HAP-1 (cell line): Measurements from ENCODE around the gene TAMALIN.

ENCODE experiments used
- DNase-seq, 2 experiments: peaks; one replicate each; pipeline ENCODE4 v3.0.0-alpha.2; 2016 to 2020; ENCODE audit warnings: low spot score in 2 of 2
- H3K27me3 ChIP-seq: fragments of 250-450 bp; sonication (Bioruptor Pico); 2 replicates; pipeline ENCODE4 v1.5.1; 2020; ENCODE audit warnings: low read depth, mild to moderate bottlenecking, moderate library complexity
- H3K36me3 ChIP-seq: fragments of 250-450 bp; sonication (Bioruptor Pico); replicated peaks from 2 replicates; pipeline ENCODE4 v1.5.1; 2020; ENCODE audit warnings: mild to moderate bottlenecking
- H3K4me1 ChIP-seq: fragments of 250-450 bp; sonication (Bioruptor Pico); 2 replicates; pipeline ENCODE4 v1.5.1; 2020; ENCODE audit warnings: mild to moderate bottlenecking
- H3K4me3 ChIP-seq: fragments of 250-450 bp; sonication (Bioruptor Pico); 2 replicates; pipeline ENCODE4 v1.5.1; 2020; ENCODE audit warnings: mild to moderate bottlenecking, moderate library complexity
- H3K9me3 ChIP-seq: fragments of 250-450 bp; sonication (Bioruptor Pico); 2 replicates; pipeline ENCODE4 v1.5.1; 2020; ENCODE audit warnings: mild to moderate bottlenecking, moderate library complexity
- in situ Hi-C: fragments of 300-500 bp; cut with MboI; formaldehyde crosslinking; loops from 3 replicates; pipeline ENCODE4 v1.14.3; 2020; ENCODE audit warnings: low sequenced_read_pairs, inconsistent platforms, mixed read lengths

Gene TAMALIN

DNA sequence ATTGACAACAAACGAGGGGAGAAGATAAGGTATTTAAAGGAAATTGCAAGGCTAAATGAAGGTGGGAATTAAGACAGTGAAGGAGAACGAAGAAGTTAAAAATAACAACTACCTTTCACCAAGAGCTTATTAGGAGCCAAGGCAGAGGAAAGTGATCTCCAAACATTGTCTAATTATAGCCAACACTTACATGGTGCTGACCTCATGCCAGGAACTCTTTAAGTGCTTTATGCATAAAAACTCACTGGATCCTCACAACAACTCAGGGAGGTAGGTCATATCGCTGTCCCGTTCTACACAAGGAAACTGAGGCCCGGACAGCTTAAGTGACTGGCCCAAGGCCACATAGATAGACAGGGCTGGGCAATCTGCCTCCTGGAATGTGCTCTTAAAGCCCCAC, 19.5 kb downstream of the TAMALIN start:
- no peaks in the 10 kb centered on the region for H3K9me3 ChIP-seq
- no peaks in the 10 kb centered on the region for H3K36me3 ChIP-seq
- in situ Hi-C loops: loop anchor here (5.0 kb wide), 2 partner anchors 56 to 96 kb away; no protein-coding TSS in a partner anchor
- H3K4me1 ChIP-seq: peaks cover 24% of the 10 kb centered on the region
- H3K27me3 ChIP-seq: no peaks in the 10 kb centered on the region
- no peak overlapping the region for H3K4me3 ChIP-seq
- DNase-seq: no peak

DNA sequence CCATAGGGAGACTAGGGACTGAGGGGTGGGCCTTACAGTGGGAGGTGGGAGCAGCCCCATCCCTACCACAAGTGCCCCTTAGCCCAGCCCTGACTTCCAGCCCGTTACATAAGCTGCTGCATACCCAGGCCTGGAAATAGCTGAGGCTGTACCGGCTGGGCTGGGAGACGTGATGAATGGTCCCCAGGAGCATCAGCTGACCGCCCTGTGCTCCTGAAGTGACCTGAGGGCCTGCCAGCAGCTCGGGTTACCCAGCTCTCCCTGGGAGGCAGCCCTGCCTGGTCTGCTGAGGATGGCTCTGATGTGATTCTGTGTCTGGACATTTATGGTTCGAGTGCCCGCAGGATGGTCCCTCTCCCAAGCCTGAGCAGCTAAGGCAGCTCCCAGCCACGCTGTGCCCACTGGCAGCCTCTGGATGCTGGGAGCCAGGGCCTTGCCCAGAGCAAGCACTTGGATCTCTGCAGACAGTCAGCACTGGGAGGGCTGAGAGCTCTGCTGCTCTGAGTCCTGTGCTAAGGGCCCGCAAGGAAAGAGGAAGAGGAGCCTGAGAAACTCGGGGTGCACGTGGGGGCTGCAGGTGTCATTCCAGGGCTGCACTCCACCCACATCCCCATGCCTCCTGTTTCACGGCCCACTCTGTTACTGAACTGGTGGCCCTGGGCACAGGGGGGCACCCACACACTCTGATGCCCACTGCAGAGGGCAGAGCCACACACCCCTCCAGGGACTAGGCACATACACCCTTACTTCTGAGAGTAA, 20.5 kb downstream of the TAMALIN start:
- Histone ChIP-seq H3K36me3 (no peaks in the 10 kb centered on the region), H3K9me3 (no peaks in the 10 kb centered on the region), H3K4me1 (peaks cover 24% of the 10 kb centered on the region), H3K27me3 (no peaks in the 10 kb centered on the region), H3K4me3 (no peak overlapping the region)
- DNase-seq: no peak
- in situ Hi-C loops: loop anchor here (5.0 kb wide), 2 partner anchors 55 to 95 kb away; no protein-coding TSS in a partner anchor

DNA sequence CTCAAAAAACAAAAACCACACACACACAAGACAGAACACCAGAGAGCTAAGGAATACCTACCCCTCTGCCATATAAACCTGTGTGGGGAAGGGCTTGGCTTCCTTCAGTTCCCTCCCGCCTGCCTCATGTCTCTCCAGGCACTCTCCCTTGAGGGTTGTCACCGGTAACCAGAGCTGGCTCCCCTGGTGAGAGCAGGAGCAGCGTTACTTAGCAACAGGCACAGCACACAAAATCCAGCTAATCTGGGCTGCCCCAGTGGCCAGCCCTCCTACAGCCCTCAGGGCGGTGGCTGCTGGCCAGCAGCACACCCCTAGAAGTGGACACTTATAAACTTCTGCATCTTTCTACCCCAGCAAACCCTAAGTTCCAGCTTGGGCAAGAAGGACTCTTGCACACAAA, 22.9 kb downstream of the TAMALIN start:
- Histone ChIP-seq H3K27me3 (no peaks in the 10 kb centered on the region), H3K36me3 (no peaks in the 10 kb centered on the region), H3K4me1 (peaks cover 25% of the 10 kb centered on the region), H3K4me3 (no peak overlapping the region), H3K9me3 (no peaks in the 10 kb centered on the region)
- DNase-seq: peak; percentile 60 to 78
- in situ Hi-C loops: loop anchor here (5.0 kb wide), 2 partner anchors 53 to 93 kb away; no protein-coding TSS in a partner anchor

DNA sequence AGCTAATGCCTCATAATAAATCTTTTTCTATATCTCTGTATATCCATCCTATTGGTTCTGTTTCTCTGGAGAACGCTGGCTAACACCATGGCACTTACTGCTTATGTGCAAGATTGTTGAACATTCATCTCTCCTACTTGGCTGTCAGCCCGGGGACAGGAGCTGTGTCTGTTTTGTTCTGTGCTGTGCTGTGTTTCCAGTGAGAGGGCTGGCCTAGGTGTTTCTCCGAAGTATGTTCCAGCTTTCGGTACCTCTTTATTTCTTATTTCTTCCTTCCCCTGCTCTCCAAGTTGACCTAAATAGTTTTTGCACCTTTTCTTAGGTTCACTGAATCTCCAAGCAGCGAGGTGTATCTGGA, 25.7 kb downstream of the TAMALIN start:
- peak overlapping the region; percentile 20 for H3K4me3 ChIP-seq
- H3K9me3 ChIP-seq: no peaks in the 10 kb centered on the region
- no peaks in the 10 kb centered on the region for H3K36me3 ChIP-seq
- peaks cover 16% of the 10 kb centered on the region for H3K4me1 ChIP-seq
- in situ Hi-C loops: no loop called here
- no peaks in the 10 kb centered on the region for H3K27me3 ChIP-seq
- no peak for DNase-seq

DNA sequence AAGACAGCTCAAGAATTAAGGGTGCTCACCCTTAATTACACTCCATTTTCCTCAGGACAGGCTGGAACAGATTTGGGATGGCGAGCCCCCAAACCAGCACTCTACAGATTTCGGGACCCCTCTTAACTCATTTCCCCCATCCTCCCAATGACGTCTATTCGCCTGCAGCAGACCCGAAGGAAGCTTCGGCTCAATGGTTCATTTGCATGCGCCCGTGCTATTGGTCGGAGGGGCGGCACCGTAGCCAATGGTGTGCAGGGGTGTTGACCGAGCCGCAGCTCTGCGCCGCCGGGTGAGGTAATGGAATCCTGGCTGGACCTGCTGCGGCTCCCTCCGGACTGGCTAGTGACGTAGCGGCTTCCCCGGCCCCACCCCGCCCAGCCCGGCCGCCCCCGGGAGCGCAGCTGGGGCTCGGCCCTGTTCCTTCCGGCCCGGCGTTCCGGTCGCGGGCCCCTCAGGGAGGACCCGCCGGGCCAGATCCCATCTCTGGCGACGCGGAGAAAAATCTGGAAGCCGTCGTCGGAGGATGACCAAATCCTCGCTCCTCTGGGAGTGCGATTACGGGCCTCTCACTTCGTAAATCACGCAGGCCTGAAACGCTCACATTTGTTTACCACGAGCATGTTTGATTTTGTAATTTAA, 26.2 kb downstream of the TAMALIN start:
- Histone ChIP-seq H3K27me3 (no peaks in the 10 kb centered on the region), H3K9me3 (no peaks in the 10 kb centered on the region), H3K4me1 (peaks cover 16% of the 10 kb centered on the region), H3K36me3 (no peaks in the 10 kb centered on the region), H3K4me3 (peak overlapping the region; percentile 28)
- DNase-seq: peak; percentile 94 to 97
- in situ Hi-C loops: no loop called here

DNA sequence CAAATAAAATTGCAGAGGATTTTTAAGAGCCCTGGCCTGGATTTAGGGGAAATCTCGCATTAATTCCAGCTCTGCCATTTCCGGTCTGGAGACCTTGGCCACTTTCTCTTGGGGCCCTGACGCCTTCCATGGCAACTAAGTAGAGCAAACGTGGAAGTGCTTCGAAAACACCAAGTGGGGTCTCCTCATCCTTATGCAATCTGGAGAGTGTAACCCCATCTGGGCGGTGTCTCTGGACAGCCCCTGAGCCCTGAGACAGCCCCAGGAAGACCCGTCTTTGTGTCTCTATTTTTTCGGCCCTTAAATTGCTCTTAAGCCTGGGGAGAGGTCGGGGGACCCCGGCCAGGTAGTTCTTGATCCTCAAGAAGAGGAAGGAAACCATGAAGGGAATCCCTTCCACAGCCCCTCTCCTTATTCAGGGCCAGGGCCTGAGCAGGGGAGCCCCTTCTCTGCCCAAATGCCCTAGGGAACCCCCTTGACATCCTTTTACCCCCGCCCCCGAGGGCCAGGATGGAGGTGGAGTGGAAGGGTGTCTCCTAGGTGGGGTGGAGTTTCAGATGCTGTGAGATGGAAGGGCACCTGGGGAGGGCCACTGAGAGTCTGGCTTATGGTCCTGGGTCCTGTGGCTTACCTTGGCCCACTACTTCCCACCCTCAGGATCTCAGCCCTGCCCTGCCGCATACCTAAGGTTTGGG, 26.8 kb downstream of the TAMALIN start:
- Histone ChIP-seq H3K36me3 (no peaks in the 10 kb centered on the region), H3K4me1 (peaks cover 16% of the 10 kb centered on the region), H3K4me3 (peak overlapping the region; percentile 28), H3K27me3 (no peaks in the 10 kb centered on the region), H3K9me3 (no peaks in the 10 kb centered on the region)
- DNase-seq: no peak
- in situ Hi-C loops: no loop called here

DNA sequence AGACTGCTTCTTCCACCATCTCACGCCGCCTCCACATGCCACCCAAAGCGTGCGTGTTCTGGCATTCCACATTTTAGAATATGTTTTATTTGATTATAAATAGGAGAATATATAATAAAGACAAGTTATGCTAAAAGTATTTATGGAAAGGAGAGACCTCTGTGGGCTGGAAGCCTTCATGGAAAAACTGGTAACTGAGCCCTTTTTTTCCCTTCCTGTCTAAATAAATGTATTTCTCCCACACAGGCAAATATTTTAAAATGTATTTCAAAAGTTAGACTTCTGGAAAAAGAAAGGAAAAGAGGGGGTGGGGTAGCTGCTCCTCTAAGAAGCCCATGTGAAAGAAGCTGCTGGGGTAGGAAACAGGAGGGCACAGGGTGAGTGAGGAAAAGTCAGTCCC, 28.4 kb downstream of the TAMALIN start:
- in situ Hi-C loops: no loop called here
- H3K9me3 ChIP-seq: no peaks in the 10 kb centered on the region
- H3K27me3 ChIP-seq: no peaks in the 10 kb centered on the region
- peaks cover 12% of the 10 kb centered on the region for H3K4me1 ChIP-seq
- H3K4me3 ChIP-seq: no peak overlapping the region
- no peaks in the 10 kb centered on the region for H3K36me3 ChIP-seq
- DNase-seq: no peak

DNA sequence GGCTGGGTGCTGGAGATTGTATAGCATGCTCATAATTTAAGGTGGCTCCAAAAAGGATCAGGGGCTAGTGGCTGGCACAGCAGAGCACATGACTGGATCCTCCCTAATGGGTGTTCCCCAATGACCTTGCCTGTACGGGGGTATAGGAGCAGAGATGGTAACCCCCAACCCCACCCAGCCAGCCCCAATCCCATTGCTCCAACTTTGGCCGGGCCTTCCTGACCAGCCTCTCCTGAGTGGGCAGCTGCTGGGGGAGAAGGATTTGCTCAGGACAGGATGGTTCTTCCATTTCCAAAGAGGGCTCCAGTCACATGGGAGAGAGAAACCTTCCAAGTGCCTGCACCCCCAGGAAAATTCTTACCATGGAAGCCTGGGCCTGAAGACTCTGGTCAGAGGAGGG, 29.2 kb downstream of the TAMALIN start:
- in situ Hi-C loops: no loop called here
- Histone ChIP-seq H3K36me3 (no peaks in the 10 kb centered on the region), H3K4me3 (no peak overlapping the region), H3K27me3 (no peaks in the 10 kb centered on the region), H3K9me3 (no peaks in the 10 kb centered on the region), H3K4me1 (peaks cover 12% of the 10 kb centered on the region)
- DNase-seq: no peak

DNA sequence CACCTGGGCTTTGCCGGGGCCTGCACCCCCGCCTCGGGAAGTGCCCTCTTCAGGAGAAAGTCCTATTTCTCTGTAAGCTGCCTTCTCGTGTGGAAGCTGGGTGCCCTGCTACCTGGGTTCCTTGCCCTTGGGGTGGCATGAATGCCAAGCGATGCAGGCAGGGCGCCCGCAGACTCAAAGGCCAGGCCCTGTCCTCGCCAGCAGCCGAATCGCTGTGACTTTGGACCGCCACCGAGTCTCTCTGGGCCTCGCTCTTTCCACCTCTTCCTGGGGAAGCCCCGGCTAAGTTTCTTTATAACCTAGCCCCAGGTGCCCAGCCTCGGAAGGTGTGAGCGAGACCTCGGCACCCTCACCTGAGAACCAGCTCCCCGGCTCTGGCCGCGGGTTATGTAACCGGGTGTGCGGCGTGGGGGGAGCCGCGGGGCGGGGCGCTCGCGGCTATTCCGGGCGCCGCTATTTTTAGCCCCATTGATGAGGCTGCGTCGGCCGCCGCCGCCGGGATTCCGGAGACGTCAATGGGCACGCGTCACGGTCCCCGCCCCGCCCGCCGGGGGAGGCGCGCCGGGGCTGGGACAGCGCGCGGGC, 29.9 kb downstream of the TAMALIN start:
- peak overlapping the region; percentile 37 for H3K4me3 ChIP-seq
- in situ Hi-C loops: no loop called here
- no peaks in the 10 kb centered on the region for H3K36me3 ChIP-seq
- no peaks in the 10 kb centered on the region for H3K9me3 ChIP-seq
- peaks cover 12% of the 10 kb centered on the region for H3K4me1 ChIP-seq
- peak; percentile 57 to 86 for DNase-seq
- no peaks in the 10 kb centered on the region for H3K27me3 ChIP-seq

DNA sequence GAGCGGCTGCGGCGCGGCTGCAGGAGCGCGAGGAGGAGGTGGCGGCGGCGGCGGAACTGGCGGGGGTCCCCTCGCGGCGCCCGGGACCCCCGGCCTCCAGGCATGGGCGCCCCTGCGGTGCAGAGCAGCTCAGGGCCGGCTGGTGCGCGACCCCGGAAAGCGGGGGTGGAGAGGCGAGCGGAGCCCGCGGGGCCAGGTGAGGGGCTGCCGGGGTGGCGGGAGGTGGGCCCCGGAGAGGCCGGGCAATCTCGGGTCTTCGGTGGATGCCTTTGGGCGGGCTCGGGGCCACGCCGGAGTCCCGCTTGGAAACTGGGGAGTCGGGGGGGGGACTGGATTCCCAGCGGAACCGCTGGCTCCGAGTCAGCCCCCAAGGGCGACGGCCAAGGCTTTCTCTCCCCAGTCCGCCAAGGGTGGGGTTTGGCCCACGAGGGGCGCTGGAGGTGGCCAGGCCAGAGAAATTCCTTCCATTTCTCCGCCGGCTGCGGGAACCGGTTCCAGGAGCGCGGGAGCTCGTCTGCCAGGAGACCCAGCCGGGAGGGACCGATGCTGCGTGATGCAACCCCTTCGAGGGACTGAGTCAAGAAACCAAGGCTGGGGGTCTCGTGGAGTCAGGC, 30.6 kb downstream of the TAMALIN start:
- peak in 1 of 2 experiments; percentile 65 for DNase-seq
- no peaks in the 10 kb centered on the region for H3K9me3 ChIP-seq
- H3K36me3 ChIP-seq: no peaks in the 10 kb centered on the region; the same call in 1 of the 2 replicates
- H3K4me3 ChIP-seq: peak overlapping the region; percentile 86
- in situ Hi-C loops: no loop called here
- H3K27me3 ChIP-seq: no peaks in the 10 kb centered on the region
- H3K4me1 ChIP-seq: peaks cover 11% of the 10 kb centered on the region

DNA sequence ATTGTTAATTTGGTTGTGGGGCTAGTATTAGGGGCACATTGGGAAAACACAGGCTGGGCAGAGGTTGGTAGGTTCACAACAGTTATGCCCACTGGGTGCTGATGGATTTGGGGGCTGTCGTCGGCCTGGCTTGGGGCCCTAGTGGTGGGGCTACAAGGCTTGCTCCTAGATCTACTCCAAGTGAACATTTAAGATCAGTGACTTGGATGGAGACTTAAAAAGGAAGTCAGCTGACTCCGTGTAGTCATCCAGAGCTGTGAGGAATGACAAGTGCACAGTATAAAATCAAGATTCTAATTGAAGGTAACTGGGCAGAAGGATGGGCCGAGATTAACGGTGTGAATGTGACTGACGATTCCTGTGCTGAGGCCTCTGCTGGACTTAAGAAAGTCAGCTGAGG, 31.7 kb downstream of the TAMALIN start:
- Histone ChIP-seq H3K36me3 (peaks cover 4% of the 10 kb centered on the region), H3K9me3 (no peaks in the 10 kb centered on the region), H3K27me3 (no peaks in the 10 kb centered on the region), H3K4me3 (peak overlapping the region; percentile 86), H3K4me1 (peaks cover 3% of the 10 kb centered on the region)
- in situ Hi-C loops: no loop called here
- DNase-seq: no peak

DNA sequence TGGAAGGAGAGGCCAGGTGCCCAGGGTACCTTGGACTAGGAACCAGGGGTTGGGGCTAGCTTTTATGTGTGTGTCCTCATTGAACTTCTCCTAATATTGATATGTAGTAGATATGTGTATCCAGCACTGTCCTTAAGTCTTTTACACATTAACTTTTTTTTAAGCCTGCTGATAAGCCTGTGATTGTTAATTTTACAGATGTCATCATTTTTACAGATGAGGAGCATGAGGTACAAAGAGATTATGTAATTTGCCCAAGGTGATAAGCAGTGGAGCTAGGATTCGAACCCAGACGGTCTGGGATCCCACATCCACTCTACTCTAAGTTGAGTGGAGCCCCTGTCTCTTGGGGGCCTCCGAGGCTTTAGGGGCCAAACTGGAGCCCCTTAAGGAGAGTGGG, 34.3 kb downstream of the TAMALIN start:
- H3K4me1 ChIP-seq: peaks cover 2% of the 10 kb centered on the region; the same call in 1 of the 2 replicates
- no peak for DNase-seq
- no peaks in the 10 kb centered on the region for H3K9me3 ChIP-seq
- no peaks in the 10 kb centered on the region for H3K27me3 ChIP-seq
- H3K36me3 ChIP-seq: peaks cover 4% of the 10 kb centered on the region
- in situ Hi-C loops: no loop called here
- H3K4me3 ChIP-seq: no peak overlapping the region

DNA sequence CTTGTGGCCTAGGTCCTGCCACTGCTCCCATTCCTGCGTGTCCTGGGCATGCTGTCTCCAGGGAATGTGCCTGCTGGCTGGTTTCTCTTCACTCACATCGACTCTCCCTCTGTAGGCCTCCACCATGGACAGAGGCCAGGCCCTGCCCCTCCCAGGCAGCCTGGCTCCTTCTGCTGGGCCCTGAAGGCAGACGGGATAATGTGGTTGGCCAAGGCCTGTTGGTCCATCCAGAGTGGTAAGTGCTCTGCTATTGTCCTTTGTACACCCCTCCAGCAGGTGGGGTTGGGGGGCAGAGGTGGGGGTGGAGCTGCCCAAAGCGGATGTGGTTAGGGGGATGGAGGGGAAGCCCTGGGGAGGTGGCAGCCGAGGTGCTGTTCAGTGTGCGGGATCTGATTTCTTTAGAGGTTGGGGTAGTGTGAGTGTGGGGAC, 35.0 kb downstream of the TAMALIN start:
- no peaks in the 10 kb centered on the region for H3K9me3 ChIP-seq
- DNase-seq: no peak
- no peaks in the 10 kb centered on the region for H3K27me3 ChIP-seq
- H3K4me3 ChIP-seq: no peak overlapping the region
- in situ Hi-C loops: no loop called here
- H3K36me3 ChIP-seq: peaks cover 4% of the 10 kb centered on the region
- peaks cover under 1% of the 10 kb centered on the region; the same call in 1 of the 2 replicates for H3K4me1 ChIP-seq
